ENCODE results near the gene VWCE. TPM values are rescaled to one million over a fixed set of nuclear protein-coding genes. Genes with fewer than 3 reads are reported as not detected.

Gene VWCE
- total RNA-seq, 1 donor from 2014 or later = 34.0 TPM

DNA sequence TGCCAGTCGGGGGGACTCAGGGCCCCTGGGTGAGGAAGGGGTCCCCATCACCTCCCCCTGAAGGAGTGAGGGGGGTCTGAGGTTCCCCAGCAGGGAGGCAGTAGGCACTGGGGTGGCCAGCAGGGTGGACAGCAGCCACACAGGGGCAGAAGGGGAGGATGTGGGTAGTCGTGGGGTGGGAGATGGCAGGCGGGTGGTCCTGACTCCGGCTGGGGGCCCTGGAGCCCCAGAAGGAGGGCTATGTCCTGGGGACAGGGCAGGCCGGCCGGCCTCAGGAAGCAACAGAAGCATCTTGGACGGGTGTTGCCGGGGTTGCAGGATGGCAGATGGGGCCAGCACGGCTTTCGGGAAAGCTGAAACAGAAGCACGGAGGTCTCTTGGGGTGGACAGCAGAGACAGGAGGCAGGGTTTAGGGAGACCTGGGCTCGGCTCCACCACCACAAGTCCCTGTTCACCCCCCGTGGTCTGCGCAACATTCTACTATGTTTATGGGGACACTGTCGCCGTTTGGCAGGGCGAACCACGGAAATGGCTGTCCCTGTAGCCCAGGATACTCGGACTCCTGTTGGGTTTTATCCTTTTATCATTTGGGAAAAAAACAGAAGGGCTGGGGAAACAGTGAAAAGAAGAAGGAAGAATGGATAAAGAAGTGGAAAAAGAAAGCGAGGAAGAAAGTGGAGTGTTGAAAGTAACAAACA is 14.1 kb downstream of the VWCE start:
- peaks cover 3% of the 10 kb centered on the region for H3K27me3 Mint-ChIP-seq
- no peaks in the 10 kb centered on the region for H3K4me1 Mint-ChIP-seq (ENCODE audit: low read depth)
- no peak overlapping the region for H3K4me3 Mint-ChIP-seq (ENCODE audit: low read depth)
- TF ChIP-seq CTCF (IDR thresholded peaks at IDR 0.05; ENCODE audit: unreplicated experiment) = no peak
- peaks cover 44% of the 10 kb centered on the region for H3K36me3 Mint-ChIP-seq (ENCODE audit: insufficient read depth)
- no peak for DNase-seq (ENCODE audit: low spot score, unreplicated experiment)
- H3K27ac Mint-ChIP-seq = no peak overlapping the region
- no peaks in the 10 kb centered on the region for H3K9me3 Mint-ChIP-seq (ENCODE audit: low read depth)

DNA sequence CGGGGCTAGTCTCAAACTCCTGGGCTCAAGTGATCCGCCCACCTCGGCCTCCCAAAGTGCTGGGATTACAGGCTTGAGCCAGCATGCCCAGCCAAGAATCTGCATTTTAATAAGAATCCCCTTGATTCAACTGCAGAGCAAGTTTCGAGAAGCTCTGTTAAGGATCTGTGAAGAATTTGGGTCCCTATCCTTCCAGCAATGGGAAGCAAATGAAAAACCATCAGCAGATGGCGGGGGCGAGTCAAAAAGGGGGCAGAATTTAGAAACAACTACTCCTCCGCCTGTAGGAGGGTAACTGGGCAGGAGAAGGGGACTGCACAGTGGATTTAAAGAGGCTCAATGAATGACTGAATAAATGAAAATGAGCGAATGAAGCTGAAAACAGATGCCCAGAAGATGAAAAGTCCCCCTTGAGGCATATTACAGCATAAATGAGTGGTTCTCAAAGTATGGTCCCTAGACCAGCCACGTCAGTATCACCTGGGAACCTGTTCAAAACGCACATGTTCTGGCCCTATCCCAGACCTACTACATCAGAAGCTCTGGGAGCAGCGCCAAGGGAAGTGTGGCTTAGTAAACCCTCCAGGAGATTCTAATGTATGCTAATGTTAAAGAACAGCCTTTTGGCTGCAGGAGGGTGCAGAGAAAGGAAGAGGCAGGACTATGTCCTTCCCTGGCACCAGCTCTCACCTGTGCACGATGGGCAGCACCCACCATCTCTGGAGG is 15.0 kb downstream of the VWCE start:
- H3K27me3 Mint-ChIP-seq = peaks cover 3% of the 10 kb centered on the region
- no peaks in the 10 kb centered on the region for H3K4me1 Mint-ChIP-seq (ENCODE audit: low read depth)
- no peak overlapping the region for H3K4me3 Mint-ChIP-seq (ENCODE audit: low read depth)
- no peak for TF ChIP-seq CTCF (IDR thresholded peaks at IDR 0.05; ENCODE audit: unreplicated experiment)
- peaks cover 36% of the 10 kb centered on the region for H3K36me3 Mint-ChIP-seq (ENCODE audit: insufficient read depth)
- H3K9me3 Mint-ChIP-seq (ENCODE audit: low read depth) = no peaks in the 10 kb centered on the region
- no peak for DNase-seq (ENCODE audit: low spot score, unreplicated experiment)
- no peak overlapping the region for H3K27ac Mint-ChIP-seq

- Mint-ChIP-seq H3K27me3 (peaks cover 3% of the 10 kb centered on the region), H3K9me3 (ENCODE audit: low read depth) (no peaks in the 10 kb centered on the region), H3K27ac (no peak overlapping the region), H3K4me1 (ENCODE audit: low read depth) (no peaks in the 10 kb centered on the region), H3K36me3 (ENCODE audit: insufficient read depth) (peaks cover 21% of the 10 kb centered on the region), H3K4me3 (ENCODE audit: low read depth) (no peak overlapping the region)
- no peak for DNase-seq (ENCODE audit: low spot score, unreplicated experiment)
- TF ChIP-seq CTCF (IDR thresholded peaks at IDR 0.05; ENCODE audit: unreplicated experiment) = no peak
These were observed 17.1 kb downstream of the VWCE start for GRCh38 chr11:61278001-61278470.

DNA sequence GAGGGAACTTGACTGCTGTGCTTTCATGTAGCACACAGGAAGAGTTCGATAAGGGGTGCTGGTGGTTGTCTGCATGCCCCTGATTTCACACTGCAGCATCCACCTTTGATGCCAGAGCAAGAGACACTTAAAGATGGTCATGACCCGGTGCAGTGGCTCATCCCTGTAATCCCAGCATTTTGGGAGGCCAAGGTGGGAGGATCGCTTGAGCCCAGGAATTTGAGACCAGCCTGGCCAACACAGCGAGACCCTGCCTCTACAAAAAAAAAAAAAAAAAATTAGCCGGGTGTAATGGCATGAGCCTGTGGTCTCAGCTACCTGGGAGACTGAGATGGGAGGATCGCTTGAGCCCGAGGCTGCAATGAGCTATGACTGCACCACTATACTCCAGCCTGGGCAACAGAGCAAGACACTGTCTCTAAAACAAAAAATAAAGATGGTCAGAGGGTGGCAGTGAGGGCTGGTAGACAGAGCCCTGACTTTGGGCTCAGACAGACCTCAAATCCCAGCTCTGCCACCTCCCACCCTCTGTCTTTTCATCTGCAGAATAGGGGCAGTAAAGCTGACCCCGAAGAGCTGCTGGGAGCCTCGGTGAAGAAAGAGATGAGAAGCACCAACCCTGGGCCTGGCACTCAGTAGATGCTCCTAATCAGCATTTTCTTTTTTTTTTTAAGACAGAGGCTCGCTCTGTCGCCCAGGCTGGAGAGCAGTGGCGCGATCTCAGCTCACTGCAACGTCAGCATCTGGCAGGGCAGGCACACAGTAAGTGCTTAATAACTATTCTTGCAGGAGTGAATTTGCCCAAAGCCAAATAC is 17.7 kb downstream of the VWCE start:
- Mint-ChIP-seq H3K27ac (no peak overlapping the region), H3K36me3 (ENCODE audit: insufficient read depth) (peaks cover 19% of the 10 kb centered on the region), H3K4me1 (ENCODE audit: low read depth) (no peaks in the 10 kb centered on the region), H3K27me3 (no peaks in the 10 kb centered on the region), H3K9me3 (ENCODE audit: low read depth) (no peaks in the 10 kb centered on the region), H3K4me3 (ENCODE audit: low read depth) (no peak overlapping the region)
- TF ChIP-seq CTCF (IDR thresholded peaks at IDR 0.05; ENCODE audit: unreplicated experiment) = no peak
- no peak for DNase-seq (ENCODE audit: low spot score, unreplicated experiment)

GRCh38 chr11:61275191-61275590 is 19.9 kb downstream of the VWCE start:
- Mint-ChIP-seq H3K4me3 (ENCODE audit: low read depth) (no peak overlapping the region), H3K9me3 (ENCODE audit: low read depth) (no peaks in the 10 kb centered on the region), H3K27ac (no peak overlapping the region), H3K36me3 (ENCODE audit: insufficient read depth) (peaks cover 12% of the 10 kb centered on the region), H3K27me3 (no peaks in the 10 kb centered on the region), H3K4me1 (ENCODE audit: low read depth) (no peaks in the 10 kb centered on the region)
- DNase-seq (ENCODE audit: low spot score, unreplicated experiment) = no peak
- TF ChIP-seq CTCF (IDR thresholded peaks at IDR 0.05; ENCODE audit: unreplicated experiment) = no peak

All from progenitor cell of endocrine pancreas (in vitro differentiated cells).